Frontal cortex (tissue), 4 donors: ENCODE measurements around the gene LRP2. TPM values are rescaled to one million over a fixed set of nuclear protein-coding genes. Genes with fewer than 3 reads are reported as not detected.
"Not testable (repeated sequence)": the region's sequence is repeated elsewhere in the genome, so short reads cannot be mapped to it uniquely, and the experiment has no call there.

Experiments
- DNase-seq, 2 donors: peaks; one replicate each; pipeline ENCODE4 v3.0.0; 2012; ENCODE audit warnings: low spot score in 2 of 2
- FAIRE-seq: peaks from 2 replicates; lab custom pipeline; 2012; peaks lifted over from hg19 to GRCh38; lab: Jason Lieb, UNC
- total RNA-seq: library from RNA; depleted of rRNA; stranded (reverse); fragments of >200 nt; gene quantifications from one replicate; pipeline ENCODE4 v1.2.3, GENCODE V29; 2014
- donor health status: control.
- donor health status: control.
- donor health status: control.

LRP2 gene
- total RNA-seq, 1 donor from 2014 or later = 0.82 TPM

DNA sequence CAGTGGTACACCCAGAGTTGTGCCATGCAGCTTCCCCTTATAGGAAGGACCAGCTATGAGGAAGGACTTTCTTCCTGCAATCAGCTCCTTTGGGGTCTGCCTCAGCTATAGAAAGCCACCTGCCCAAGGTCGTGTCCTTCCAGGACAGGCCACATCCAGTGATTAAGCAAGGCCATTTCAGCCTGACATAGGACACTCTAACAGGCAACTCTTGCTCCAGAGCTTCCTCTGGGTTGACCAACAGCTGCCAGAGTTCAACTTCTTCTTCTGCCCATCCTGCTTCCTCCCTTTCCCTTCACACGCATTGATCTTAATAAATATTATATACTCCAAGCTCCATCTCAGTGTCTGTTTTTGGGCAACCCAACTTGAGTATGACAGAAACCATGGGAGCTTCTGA, 12.8 kb downstream of the LRP2 start:
- no peak for FAIRE-seq

GRCh38 chr2:169348321-169349024, 13.9 kb downstream of the LRP2 start:
- peak; percentile 48 for FAIRE-seq
- no peak for DNase-seq

More for the DNA sequence above, 12.8 kb downstream of the LRP2 start:
- DNase-seq = no peak

DNA sequence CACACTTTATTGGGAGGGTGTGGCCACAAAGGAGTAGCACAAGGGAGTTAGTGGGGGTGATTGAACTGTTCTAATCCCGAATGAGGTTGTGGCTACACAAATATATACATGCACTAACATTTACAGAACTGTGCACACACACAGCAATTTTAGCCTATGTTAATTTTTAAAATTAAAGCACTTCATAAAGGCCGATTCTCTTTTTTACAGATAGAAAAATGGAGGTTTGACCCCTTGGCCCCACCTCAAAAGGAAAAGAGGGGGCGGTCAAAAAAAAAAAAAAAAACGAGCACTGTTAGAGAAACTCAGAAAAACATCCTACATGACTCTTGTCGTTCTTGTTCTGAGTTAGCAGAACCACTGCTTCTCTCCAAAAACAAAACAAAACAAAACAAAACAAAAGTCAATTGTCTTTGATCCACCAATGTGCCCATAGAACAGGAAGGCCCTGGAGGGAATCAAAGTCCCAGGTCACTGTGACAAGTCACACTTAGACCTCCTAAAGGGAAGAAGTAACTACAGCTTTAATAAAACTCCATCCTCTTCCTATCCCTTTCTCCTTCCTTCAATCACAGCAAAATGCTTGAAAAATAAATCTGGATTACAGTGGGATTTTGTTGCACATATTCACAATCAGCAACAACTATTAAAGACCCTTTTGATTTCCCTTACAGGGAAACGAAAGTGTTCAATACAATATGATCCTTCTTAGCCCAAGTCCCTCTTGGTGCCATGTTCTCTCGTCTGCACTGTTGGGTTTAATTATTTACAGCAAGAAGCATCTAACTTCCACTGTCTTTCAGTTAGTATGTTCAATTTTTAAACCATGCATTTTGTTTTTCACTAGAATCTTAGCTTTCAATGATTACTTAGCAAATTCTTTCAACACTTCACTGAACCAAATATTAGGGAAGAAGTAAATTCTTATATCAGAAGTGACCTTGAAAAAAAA, 16.6 kb downstream of the LRP2 start:
- peak; percentile 10 for FAIRE-seq
- no peak for DNase-seq

- FAIRE-seq = no peak
- no peak for DNase-seq
These were observed 17.4 kb downstream of the LRP2 start for GRCh38 chr2:169344736-169345485.

GRCh38 chr2:169343202-169343601, 19.1 kb downstream of the LRP2 start:
- DNase-seq (no peak), FAIRE-seq (no peak)

DNA sequence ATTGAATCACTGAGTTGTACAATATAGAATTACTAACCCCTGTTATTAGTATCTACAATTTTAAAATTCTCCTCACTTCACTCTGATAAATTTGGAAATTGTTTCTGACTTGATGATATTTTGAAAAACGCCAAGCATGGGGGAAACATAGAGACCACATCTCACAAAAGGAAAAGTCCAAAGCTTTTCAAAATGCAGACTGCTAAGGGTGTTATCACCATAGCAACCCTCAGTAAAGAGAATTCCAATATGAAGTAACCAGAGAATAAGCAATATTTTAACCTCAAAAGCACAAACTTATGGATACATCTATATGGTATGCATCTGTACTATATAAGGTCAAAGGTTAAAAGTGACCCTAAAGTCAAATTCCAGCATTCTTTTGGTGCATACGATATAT, 22.7 kb downstream of the LRP2 start:
- no peak for FAIRE-seq
- no peak for DNase-seq

GRCh38 chr2:169336695-169337094, 25.6 kb downstream of the LRP2 start:
- no peak for FAIRE-seq

DNA sequence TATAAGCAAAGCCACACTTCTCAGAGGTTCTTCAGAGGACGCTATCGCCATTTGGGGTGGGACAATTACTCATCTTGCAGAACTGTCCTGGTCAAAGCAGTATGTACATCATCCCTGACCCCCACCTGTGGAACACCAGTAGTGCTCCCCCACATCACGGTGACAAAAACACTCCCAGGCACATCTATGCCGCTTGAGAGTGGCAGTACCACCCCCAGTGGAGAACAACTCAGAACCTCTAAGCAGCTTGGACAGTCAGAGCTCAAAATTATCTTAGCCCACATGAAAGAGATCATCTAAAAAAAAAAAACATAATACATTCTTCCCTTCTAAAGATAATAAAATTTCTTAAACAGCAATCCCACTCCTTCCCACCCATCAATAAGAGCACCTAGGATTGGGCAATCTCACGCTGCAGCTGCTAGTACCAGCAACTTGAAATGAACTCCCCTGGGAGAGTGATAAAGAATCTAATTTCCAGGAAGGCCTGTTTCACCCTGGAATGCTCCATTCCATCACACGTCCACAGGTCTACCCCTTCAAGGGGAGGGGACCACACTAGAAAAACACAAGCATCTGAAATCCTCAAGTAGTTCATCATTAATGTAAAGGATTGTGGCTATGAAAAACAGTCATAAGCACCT, 31.7 kb downstream of the LRP2 start:
- no peak for DNase-seq
- FAIRE-seq = no peak

More at GRCh38 chr2:169336695-169337094, 25.6 kb downstream of the LRP2 start:
- DNase-seq = no peak

- FAIRE-seq (no peak), DNase-seq (no peak)
These were observed 32.4 kb downstream of the LRP2 start for GRCh38 chr2:169329688-169330554.

- FAIRE-seq (no peak), DNase-seq (no peak)
These were observed 33.5 kb downstream of the LRP2 start for GRCh38 chr2:169328785-169329184.

GRCh38 chr2:169327837-169328236, 34.5 kb downstream of the LRP2 start:
- not testable (repeated sequence) for FAIRE-seq, DNase-seq

DNA sequence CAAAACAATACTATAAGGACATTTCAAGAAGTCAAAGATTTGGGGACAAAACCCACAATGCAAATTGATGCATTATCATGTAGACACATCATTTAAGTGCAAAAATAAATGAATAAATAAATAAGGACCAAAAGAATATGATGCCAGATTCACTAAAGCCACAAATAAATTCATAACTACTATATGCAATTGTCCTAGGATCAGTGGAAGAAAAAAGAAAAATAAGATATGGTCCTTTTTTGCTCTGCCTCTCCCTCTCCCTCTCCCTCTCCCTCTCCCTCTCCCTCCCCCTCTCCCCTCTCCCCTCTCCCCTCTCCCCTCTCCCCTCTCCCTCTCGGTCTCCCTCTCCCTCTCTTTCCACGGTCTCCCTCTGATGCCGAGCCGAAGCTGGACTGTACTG, 36.4 kb downstream of the LRP2 start:
- not testable (repeated sequence) for DNase-seq, FAIRE-seq

DNA sequence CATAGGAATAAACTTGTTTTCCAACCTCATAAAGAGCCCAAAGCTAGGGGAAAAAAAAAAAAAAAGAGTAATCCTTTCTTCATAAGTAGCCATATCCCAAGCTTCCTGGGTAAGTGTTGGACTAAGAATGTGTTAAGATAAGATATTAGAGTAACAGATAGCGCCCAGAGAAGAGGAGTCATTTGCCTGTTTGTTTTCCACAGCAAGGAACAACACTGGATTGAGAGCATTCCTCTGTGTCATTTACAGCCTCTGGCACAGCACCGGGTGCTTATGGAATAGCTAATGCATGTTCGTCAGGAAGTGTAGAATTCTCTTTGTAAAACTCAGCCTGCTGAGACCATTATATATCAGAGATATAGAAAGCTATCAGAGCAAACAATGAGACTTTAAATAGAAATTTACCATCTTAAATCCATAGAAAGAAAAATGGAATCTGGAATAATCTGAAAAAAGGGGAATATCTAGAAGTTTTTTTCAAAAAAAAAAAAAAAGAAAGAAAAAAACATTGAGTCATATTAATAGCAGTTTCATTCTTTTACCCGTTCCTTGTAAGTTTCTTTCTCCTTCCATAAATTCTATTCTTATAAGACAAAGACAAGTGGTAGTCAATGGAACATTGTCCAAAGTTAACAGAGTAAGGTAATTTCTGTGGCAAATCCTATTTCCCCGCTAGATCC, 37.6 kb downstream of the LRP2 start:
- no peak for FAIRE-seq
- no peak for DNase-seq

- DNase-seq (no peak), FAIRE-seq (no peak)
These were observed 38.5 kb downstream of the LRP2 start for GRCh38 chr2:169323841-169324240.

- DNase-seq (no peak), FAIRE-seq (no peak)
These were observed 41.8 kb downstream of the LRP2 start for GRCh38 chr2:169320561-169320960.

DNA sequence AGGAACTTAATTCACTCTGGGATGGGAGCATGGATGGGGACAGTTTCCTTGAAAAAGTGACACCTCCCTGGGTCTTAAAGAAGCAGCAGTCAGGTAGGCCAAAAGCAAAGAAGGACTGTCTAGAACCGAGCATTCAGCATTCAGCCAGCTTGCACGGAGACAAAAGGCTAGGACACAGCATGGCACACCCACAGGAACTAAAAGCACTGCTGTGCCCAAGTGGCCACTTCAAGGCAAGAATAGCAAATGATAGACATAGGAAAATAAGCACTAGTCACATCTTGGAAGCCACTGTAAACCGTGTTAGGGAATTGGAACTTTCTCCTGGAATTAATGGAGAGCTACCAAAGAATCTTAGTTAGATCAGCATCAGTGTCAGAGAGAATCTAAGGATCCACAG, 47.0 kb downstream of the LRP2 start:
- no peak for DNase-seq
- no peak for FAIRE-seq

- not testable (repeated sequence) for DNase-seq, FAIRE-seq
These were observed 54.0 kb downstream of the LRP2 start for GRCh38 chr2:169308349-169308748.

GRCh38 chr2:169304689-169305088, 57.6 kb downstream of the LRP2 start:
- DNase-seq, FAIRE-seq: not testable (repeated sequence)
